Thyroid gland (tissue), 4 donors: Measurements from ENCODE around the gene PTPN14.

ENCODE experiments used
- CTCF ChIP-seq, 6 experiments: fragments of 200-600 bp in 3 of 6; fragments of 450-650 bp in 3 of 6; sonication (generic) in 3 of 6; IDR thresholded peaks; one replicate each; pipeline ENCODE4 v1.5.1; 2016 to 2019; ENCODE audit warnings: antibody characterized with exemption in 6 of 6, mild to moderate bottlenecking in 2 of 6, inconsistent platforms in 1 of 6, moderate library complexity in 1 of 6
- POLR2A ChIP-seq, 2 donors: fragments of 450-650 bp; IDR thresholded peaks; one replicate each; pipeline ENCODE4 v1.6.1; 2017; ENCODE audit warnings: antibody characterized with exemption in 2 of 2, mild to moderate bottlenecking in 2 of 2, moderate library complexity in 1 of 2

GRCh38 chr1:214499732-214500131, 51.7 kb downstream of the PTPN14 start:
- TF ChIP-seq CTCF (IDR thresholded peaks at IDR 0.05) (no peak), POLR2A (IDR thresholded peaks at IDR 0.05) (no peak)
